ENCODE data around the gene SRF.

SRF gene

GRCh38 chr6:43223175-43223574, 52.1 kb downstream of the SRF start:
- Histone ChIP-seq H3K9ac (ENCODE audit: low read depth, low read length) (no peak overlapping the region), H3K9me3 (ENCODE audit: control insufficient read depth, insufficient read depth, low read length) (no peaks in the 10 kb centered on the region), H3K4me1 (ENCODE audit: insufficient read depth, low read length) (peaks cover 9% of the 10 kb centered on the region), H3K36me3 (ENCODE audit: insufficient read depth, low read length) (peaks cover 3% of the 10 kb centered on the region; the same call in 1 of the 2 replicates)

GRCh38 chr6:43226192-43226851, 55.3 kb downstream of the SRF start:
- peaks cover 3% of the 10 kb centered on the region; the same call in 1 of the 2 replicates for H3K36me3 ChIP-seq (ENCODE audit: insufficient read depth, low read length)
- H3K9ac ChIP-seq (ENCODE audit: low read depth, low read length) = no peak overlapping the region
- peaks cover 9% of the 10 kb centered on the region for H3K4me1 ChIP-seq (ENCODE audit: insufficient read depth, low read length)
- no peaks in the 10 kb centered on the region for H3K9me3 ChIP-seq (ENCODE audit: control insufficient read depth, insufficient read depth, low read length)

GRCh38 chr6:43228951-43229802, 58.1 kb downstream of the SRF start, which contains the start of gene DNPH1:
Gene DNPH1 (minus strand): TSS chr6:43229481. CDS start chr6:43229456, 25 bp downstream.
- Histone ChIP-seq H3K4me1 (ENCODE audit: insufficient read depth, low read length) (peaks cover 5% of the 10 kb centered on the region; the same call in 1 of the 2 replicates), H3K9me3 (ENCODE audit: control insufficient read depth, insufficient read depth, low read length) (no peaks in the 10 kb centered on the region), H3K36me3 (ENCODE audit: insufficient read depth, low read length) (no peaks in the 10 kb centered on the region; the same call in 1 of the 2 replicates), H3K9ac (ENCODE audit: low read depth, low read length) (peak within 1 kb of the TSS; percentile 68)

- H3K9ac ChIP-seq (ENCODE audit: low read depth, low read length) = peak overlapping the region; percentile 68; the same call in 1 of the 2 replicates
- H3K4me1 ChIP-seq (ENCODE audit: insufficient read depth, low read length) = no peaks in the 10 kb centered on the region
- H3K36me3 ChIP-seq (ENCODE audit: insufficient read depth, low read length) = no peaks in the 10 kb centered on the region; the same call in 1 of the 2 replicates
- H3K9me3 ChIP-seq (ENCODE audit: control insufficient read depth, insufficient read depth, low read length) = no peaks in the 10 kb centered on the region
Observed at GRCh38 chr6:43229803-43230620, 58.9 kb downstream of the SRF start.

GRCh38 chr6:43231053-43231452, 60.0 kb downstream of the SRF start:
- H3K36me3 ChIP-seq (ENCODE audit: insufficient read depth, low read length) = no peaks in the 10 kb centered on the region; the same call in 1 of the 2 replicates
- H3K9me3 ChIP-seq (ENCODE audit: control insufficient read depth, insufficient read depth, low read length) = no peaks in the 10 kb centered on the region
- no peak overlapping the region for H3K9ac ChIP-seq (ENCODE audit: low read depth, low read length)
- H3K4me1 ChIP-seq (ENCODE audit: insufficient read depth, low read length) = no peaks in the 10 kb centered on the region
